NCI-H146 treated with DMSO at 0.1 percent for 48 hours (cell line): Measurements from ENCODE around the gene PTPRA.

Experiments
- DNase-seq: peaks from one replicate; lab custom pipeline; 2025; ENCODE audit not compliant: unreplicated experiment; lab: John Stamatoyannopoulos, UW

The PTPRA gene

DNA sequence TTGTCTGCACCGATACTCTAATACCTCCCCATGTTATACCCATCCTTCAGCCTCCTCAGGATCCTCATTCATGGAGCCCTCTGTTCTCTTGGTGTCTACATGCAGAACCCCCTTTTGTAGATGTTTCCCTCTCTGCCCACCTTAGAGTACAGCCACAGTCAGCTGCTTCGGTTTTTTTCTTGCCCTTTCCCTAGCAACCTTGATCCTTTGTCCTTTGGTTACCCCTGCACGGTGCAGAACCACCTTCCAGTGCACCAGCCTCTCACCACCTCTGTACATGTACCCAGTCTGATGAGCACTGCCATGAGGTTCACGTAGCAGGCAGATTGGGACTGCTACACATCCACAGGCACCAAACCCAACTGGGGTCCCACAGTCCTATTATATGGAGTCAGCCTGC is 25.5 kb upstream of the PTPRA start:
- DNase-seq: no peak

DNA sequence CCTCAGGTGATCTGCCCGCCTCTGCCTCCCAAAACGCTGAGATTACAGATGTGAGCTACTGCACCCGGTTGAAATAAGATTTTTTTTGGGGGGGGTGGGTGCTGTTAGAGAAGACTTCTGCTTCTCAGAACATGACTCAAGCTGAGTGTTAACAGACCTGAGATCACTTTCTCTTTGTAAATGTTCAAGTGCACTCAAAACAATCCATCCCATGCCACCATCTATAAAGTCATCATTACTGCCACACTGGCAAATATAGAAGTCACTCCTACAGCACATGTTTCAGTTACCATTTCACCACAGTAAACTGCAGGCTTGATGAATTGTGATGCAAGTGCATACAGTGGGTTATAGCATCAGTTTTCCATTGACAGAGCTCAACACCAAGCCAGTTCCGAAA is 23.8 kb upstream of the PTPRA start:
- DNase-seq: no peak

DNA sequence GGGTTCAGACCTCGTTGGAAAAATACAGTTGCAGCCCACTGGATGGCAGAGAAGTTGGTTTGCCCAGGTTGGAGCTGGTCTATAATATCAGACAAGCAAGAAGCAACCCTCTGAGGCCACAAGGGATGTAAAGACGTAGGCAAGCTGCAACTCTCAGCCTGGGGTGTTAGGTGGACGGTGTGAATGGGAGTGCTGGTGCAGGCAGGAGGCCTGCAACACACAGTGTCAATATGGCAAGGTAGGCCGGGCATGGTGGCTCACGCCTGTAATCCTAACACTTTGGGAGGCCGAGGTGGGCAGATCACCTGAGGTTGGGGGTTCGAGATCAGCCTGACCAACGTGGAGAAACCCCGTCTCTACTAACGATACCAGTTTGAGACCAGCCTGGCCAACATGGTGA is 22.2 kb upstream of the PTPRA start:
- no peak for DNase-seq

DNA sequence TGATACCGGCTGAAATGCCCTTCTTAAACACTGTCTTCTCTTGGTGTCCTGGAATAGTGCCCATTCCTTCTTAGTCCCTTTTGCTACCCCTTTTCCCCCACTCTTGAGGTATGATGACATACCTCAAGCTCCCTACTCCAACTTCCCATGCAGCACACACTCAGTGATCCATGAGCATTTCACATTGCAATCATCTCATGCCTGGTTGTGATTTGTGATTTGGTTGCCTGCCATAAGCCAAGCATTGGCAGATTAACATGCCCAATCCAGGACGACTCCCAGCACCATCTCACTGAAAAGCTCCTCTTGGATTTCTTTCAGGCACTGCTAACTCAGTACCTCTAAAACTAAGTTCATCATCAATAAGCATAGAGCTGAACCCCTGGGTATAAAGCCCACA is 14.7 kb upstream of the PTPRA start:
- DNase-seq: no peak

DNA sequence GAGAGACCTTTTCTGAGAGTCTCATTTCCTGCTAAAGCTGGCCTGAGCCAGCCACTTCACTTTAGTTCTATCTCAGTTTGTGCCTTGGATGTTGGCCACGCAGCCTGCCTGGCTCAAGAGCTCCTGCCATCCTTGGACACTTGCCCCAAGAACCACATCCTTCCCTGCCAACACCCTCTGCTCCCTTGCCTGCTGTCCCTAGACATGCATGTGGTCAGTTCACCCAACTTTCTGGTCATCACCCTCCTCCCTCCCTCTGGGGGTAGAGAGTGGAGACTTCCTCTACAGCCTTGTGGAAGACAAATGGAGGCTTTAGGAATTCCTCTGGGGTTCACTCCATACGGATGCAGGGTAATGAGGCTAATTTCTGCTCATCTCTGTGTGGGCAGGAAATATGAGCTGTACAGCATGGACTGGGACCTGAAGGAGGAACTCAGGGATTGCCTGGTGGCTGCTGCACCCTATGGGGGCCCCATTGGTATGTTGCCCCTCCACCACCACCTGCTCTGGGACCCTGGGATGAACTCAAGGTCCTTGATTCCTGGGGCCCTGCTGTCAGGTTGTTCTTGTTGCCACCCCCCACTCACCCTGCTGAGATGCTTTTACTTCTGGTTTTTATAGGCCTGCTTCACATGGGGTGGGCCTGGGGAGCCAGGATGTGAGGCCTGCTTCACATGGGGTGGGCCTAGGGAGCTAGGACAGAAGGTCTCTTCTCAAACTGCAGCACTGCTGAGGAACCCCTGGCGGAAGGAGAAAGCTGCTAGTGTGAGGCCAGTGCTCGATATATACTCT is 13.8 kb upstream of the PTPRA start:
- DNase-seq: no peak

DNA sequence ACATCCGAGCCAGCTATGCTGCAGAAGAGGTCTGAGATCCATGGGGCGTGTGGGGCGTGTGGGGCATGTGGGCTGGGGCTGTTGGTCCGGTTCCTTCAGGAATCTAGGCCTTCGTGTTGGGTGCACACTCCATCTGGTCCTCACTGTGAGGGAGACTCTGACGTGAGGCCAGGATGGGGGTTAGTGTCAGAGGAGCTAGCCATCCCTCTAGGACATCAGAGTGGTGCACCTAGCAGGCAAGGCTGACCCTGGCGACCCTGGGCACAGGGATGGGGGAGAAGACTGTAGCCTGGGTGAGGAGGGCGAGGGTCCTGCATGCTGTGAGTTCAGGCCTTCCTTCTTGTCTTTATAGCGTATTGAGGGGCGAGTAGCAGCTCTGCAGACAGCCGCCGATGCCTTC is 8.7 kb upstream of the PTPRA start:
- DNase-seq: no peak

DNA sequence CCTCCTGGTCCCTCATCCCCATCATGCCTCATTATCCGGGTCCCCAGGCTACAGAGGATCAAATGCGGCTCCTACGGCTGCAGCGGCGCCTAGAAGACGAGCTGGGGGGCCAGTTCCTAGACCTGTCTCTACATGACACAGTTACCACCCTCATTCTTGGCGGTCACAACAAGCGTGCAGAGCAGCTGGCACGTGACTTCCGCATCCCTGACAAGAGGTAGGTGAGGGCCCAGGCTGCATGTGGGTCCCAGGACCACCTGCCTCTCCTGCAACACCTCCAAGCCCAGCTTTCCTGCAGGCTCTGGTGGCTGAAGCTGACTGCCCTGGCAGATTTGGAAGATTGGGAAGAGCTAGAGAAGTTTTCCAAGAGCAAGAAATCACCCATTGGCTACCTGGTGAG is 8.2 kb upstream of the PTPRA start:
- DNase-seq: no peak

DNA sequence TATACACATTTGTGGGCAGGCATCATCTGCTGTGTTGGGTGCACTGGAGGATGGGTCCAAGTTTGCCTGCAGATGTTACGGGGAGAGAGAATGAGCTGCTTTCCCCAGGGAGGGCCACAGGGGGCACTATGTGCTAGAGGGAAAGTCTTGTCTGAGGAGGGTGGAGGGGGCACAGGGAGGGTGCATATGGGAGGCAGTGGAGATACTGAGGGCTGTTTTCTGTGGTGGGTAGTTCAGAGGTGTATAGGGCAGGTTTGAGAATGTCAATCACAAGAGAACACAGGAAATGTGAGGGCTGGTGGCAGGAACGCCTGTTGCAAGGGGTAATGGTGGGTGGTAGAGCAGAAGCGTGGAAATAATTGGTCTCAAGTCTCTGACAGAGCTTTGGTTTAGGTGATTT is 7.7 kb upstream of the PTPRA start:
- no peak for DNase-seq

DNA sequence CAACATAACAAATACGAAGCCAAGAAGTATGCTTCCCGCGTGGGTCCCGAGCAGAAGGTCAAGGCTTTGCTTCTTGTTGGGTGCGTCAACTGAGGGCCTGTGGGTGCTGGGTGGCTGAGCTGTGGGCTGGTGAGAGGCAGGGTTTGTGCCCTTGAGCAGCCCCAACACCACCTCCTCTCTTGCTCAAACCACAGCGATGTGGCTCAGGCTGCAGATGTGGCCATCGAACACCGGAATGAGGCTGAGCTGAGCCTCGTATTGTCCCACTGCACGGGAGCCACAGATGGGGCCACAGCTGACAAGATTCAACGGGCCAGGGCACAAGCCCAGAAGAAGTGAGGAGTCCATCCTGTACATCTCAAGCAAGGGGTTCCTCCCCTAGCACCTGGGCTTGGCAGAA is 7.0 kb upstream of the PTPRA start:
- DNase-seq: no peak

DNA sequence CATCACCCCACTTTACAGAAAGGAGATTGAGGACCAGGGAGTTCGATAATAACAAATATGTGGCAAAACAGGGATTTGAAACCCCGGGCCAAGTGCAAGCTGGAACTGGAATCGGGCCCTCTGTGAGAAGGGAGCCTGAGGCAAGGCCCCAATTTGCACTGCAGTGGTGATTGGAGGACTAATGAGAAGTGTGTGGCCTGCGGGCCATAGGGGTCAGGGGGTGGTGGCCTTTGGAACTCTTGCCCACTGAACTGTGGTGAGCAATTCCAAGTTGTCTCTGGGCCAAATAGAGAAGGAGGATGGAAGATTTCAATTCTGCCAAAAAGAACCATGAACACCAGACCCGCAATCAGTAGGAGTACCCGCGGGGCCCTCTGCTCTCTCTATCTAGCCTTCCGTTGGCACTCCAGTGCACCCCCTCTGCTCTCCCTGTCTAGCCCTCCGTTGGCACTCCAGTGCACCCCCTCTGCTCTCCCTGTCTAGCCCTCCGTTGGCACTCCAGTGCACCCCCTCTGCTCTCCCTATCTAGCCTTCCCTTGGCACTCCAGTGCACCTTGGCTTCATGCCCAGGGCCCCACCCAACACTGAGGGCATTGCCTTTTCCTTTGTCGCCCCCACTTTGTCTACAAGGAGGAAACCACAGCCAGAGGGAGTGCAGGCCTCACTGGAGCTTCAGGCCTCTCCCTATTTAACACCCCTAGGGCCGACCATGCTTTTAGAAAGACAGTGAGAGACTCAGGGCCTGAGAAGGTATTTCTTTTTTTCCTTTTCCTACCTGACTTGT is 6.0 kb upstream of the PTPRA start:
- no peak for DNase-seq

DNA sequence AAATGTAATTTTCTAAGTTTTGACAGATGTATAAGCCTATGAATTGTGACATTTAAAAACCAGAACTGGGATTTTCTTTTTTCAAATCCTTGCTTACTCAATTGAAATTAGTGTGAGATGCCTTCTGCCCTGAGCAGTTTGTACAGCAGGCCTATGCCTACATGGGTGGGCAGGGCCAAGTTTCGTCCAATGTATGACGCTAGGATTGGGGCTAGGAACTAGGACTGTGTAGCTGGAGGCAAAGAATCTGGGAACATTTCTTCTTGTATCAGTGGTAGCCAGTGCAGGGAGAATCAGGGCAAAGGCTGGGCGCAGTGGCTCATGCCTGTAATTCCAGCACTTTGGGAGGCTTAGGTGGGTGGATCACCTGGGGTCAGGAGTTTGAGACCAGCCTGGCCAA is 3.9 kb upstream of the PTPRA start:
- no peak for DNase-seq

DNA sequence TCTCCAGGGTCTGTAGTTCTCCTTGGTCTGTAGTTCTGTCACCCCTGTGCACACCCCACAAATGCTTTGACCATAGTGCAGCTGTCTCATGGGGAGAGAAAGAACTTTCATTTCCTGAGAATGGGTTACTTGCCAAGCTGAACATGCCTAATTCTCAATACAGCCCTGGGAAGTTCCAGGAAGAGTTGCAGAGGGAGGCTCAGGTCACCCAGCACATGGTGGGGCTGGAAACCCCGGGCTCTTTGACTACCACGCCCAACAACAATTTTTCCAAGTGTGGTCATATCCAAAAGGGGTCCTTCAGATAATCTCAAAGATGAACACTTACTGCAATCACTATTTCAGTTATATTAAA is 2.2 kb upstream of the PTPRA start:
- no peak for DNase-seq

DNA sequence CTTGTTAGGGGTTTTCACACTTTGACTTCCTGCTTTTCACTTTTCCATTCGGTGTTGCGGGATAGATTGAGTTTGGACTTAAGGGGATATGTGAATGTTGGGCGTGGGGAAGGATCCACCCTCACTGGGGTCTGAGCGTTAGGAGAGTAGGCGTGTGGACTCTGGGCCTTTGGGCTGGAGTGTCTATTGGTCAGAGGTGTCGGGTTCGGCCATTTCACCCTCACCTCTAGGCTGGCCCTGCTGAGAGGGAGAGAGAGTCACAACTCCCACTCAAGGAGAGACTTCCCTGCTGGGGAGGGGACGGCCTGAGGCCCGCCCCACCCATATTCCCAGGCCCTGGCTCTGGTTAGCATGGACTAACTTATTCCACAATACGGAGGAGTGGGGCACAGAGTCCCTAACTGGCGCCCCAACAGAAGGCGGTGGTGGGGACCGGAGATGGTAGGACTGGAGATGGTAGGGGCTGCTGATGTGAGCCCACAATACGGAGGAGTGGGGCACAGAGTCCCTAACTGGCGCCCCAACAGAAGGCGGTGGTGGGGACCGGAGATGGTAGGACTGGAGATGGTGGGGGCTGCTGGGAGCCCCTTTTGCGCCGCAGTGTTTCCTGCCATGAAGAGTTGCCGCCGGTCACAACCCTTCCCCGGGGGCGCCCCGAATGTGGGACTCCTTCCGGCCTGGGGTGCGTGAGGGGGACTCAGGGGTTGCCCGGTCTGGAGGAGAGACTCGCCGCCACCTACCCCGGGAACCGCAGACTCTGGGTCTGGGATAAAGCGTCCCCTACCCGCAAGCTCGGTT is 1.4 kb upstream of the PTPRA start:
- DNase-seq: no peak

DNA sequence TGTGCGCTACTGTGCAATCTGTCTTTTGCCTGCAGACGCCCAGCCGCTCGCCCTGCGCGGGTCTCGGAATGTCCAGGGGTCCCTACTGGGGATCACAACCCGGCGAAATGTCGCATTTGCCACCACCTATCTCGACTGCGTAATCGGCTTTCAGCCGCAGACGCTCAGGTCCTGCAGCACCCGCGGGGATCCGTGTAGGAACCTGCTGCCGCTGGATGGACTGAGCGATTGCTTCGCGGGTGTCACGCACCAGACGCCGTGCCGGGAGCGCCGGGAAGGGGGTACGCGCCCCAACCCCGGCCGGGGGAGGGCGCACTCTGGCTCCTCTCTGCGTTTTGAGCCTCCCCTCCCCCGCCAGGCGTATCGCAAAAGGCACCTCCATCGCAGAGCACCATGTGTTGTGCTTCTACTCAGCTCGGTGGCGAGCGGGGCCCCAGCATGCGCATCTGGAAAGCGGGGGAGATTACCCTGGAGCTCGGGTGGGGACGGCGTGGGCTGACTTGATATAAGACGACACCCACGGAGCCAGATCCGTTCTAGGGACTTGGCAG is 747 bp upstream of the PTPRA start:
- DNase-seq: peak; percentile 43

DNA sequence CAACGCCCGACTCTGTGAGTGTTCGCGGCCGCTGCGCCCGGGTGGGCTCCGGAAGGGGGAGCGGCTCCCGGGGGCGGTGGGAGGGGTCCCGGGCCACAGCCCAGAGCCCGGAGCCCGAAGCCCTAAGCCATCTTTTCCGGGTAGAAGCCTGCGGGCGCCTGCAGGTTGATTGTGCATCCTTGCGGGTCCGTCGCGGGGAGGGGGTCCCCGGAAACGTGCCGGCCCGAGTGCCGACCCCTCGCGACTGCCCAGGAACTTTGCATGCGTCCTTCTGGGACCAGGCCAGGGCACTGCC is 413 bp downstream of the PTPRA start:
- peak; percentile 48 for DNase-seq

DNA sequence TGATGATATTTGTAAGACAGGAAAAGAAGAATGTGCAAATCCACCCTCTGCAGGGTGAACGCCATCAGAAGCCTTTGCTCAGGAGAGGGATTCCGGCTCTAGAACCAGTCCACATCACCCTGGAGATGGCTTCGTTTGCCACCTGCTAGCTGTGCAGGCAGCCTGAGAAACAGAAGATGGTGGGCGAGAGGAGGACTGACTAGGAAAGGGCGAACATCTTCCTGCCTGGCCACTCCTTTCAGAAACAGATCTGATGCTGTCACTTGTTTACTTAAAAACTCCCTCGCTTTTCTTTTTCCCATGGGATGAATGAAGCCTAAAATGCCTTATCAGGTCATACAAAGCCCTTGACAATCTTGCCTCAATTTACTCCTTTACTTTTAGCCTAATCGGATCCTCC is 1.2 kb downstream of the PTPRA start:
- DNase-seq: peak; percentile 18

DNA sequence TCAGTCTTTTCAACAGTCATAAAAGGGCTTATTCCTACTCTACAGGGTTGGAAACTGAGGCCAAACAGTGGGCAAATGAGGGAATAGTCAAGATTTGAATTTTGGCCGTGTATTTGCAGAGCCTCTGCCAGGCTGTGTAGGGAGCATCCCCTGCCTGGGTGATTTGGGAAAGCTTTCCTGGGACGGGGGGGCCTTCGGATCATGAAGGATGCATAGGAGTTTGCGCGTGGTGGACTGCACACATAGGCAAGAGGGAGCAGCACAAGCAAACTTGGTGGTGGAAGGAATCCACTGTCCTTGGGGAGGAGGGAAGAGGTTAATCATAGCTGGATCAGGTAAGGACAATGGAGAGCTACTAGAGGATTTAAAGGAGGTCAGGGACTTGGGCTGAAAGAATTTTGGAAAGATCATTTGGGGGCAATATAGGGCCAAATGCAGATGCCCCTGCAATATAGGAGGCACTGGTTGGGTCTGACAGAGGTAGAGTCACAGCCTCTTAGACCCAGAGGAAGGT is 2.5 kb downstream of the PTPRA start:
- DNase-seq: no peak

DNA sequence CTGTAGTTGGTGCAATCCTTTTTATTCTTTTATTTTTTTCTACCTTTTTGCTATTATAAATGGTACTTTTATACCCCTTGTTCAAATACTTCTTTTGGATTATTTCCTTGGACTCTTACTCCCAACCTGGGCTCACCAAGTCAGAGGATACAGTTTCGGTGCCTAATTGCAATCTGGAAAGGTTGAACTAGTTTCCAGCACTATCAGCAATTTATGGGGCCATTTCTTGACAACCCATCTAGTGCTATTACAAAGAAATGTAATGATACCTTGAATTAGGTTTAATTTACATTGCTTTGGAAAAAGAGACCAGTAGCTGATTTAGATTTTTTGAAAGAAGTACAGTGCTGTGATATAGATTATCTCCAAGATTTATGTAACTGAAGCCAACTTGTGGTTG is 5.2 kb downstream of the PTPRA start:
- no peak for DNase-seq

DNA sequence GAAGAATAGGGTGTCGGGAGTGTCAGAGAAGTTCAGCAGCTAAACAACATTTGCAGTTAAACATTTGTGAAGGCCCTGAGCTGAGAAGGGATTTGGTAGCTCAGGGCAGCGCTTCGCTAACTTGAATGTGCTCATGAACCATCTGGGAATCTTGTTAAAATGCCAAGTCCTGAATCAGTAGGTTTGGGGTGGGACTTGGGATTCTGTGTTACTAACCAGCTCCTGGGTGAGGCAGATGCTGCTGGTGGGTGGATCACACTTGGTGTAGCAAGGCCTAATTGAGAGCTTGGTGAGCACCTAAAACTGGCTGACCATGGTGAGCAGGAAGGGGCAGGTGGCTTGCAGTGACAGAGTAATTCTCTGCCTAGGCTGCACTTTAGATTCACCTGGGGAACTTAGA is 5.9 kb downstream of the PTPRA start:
- no peak for DNase-seq

DNA sequence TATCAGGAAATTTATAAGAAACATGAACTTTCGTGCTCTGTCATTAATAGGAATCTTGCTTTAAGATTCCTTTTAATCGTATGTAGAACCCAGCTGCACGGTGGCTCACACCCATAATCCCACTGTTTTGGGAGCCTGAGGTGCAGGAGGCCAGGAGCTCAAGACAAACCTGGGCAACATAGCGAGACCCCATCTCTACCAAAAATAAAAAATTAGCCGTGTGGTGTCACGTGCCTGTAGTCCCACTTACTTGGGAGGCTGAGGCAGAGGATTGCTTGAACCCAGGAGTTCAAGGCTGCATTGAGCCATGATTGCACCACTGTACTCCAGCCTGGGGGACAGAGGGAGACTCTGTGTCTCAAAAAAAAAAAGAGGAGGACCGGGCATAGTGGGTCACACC is 7.4 kb downstream of the PTPRA start:
- no peak for DNase-seq

DNA sequence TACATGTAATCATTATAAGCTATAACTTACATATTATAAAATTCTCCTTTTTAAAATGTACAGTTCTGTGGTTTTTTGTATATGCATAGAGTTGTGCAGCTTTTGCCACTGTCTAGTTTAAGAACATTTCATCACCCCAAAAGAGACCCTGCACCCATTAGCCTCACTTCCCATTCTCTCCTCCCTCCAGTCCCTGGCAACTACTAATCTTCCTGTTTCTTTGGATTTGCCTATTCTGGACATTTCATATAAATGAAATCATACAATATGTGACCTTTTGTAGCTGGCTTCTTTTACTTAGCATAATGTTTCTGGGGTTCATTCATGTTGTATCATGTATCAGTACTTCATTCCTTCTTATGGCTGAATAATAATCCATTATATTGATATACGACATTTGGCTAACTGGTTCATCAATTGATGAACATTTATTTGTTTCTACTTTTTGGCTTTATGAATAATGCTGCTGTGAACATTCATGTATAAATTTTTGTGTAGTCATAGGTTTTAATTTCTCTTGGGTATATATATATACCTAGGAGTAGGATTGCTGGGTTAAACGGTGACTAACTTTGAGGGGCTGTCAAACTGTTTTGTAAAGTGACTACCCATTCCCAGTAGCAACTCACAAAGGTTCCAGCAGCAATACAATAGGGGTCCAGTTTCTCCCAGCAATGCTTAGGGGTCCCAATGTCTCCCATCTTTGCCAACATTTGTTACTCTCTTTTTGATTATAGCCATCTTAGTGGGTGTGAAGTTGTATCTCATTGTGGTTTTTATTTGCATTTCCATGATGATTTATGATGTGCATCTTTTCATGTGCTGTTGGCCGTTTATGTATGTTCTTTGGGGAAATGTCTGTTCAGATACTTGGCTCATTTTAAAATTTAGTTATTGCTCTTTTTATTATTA is 10.7 kb downstream of the PTPRA start:
- no peak for DNase-seq
